T47D (cell line): ENCODE measurements around the gene TFEB.
A peak's percentile ranks its signal among the peaks of the same experiment; 100 is the strongest.
"Not testable (repeated sequence)": the region's sequence is repeated elsewhere in the genome, so short reads cannot be mapped to it uniquely, and the experiment has no call there.

ENCODE experiments used
- DNase-seq, 2 experiments: peaks; one replicate each; pipeline versions ENCODE4 v3.0.0 to v3.0.0-alpha.2; 2011 to 2012; ENCODE audit warnings: low read depth in 1 of 2, low spot score in 1 of 2
- JUND ChIP-seq: IDR thresholded peaks from 2 replicates; pipeline ENCODE4 v1.6.1; 2012; ENCODE audit warnings: low read depth
- in situ Hi-C: cut with HindIII; loops from 2 replicates; pipeline ENCODE4 v1.10.0; 2016; ENCODE audit warnings: low sequenced_read_pairs, low pct_unique_long_range_greater_than_20kb

TFEB gene

GRCh38 chr6:41774841-41775240 lies 39.4 kb upstream of the TFEB start:
- DNase-seq, result no peak
- TF ChIP-seq JUND, result no peak
- in situ Hi-C loops, result loop anchor here (25.0 kb wide), 1 partner anchor 262 kb away; no protein-coding TSS in a partner anchor

GRCh38 chr6:41771058-41771983 lies 35.9 kb upstream of the TFEB start:
- DNase-seq, result no peak
- in situ Hi-C loops, result no loop called here

GRCh38 chr6:41770381-41771057 lies 35.1 kb upstream of the TFEB start:
- in situ Hi-C loops, result no loop called here
- no peak for TF ChIP-seq JUND

More at GRCh38 chr6:41771058-41771983, 35.9 kb upstream of the TFEB start:
- TF ChIP-seq JUND, result no peak

GRCh38 chr6:41769376-41769775 lies 34.0 kb upstream of the TFEB start:
- no peak for DNase-seq
- in situ Hi-C loops, result no loop called here
- no peak for TF ChIP-seq JUND

More at GRCh38 chr6:41770381-41771057, 35.1 kb upstream of the TFEB start:
- no peak for DNase-seq

- in situ Hi-C loops, result no loop called here
- no peak for TF ChIP-seq JUND
- DNase-seq, result no peak
These were observed 33.3 kb upstream of the TFEB start for GRCh38 chr6:41768545-41769308.

GRCh38 chr6:41767112-41767833 lies 31.9 kb upstream of the TFEB start:
- DNase-seq, result peak; percentile 54 to 67
- 0 out of 2 replicates have a peak, but pooled peaks have one; percentile 57 for TF ChIP-seq JUND
- in situ Hi-C loops, result no loop called here

GRCh38 chr6:41766043-41766664 lies 30.7 kb upstream of the TFEB start:
- DNase-seq, in situ Hi-C loops: not testable (repeated sequence)

GRCh38 chr6:41763470-41763869 lies 28.1 kb upstream of the TFEB start:
- no peak for TF ChIP-seq JUND
- no peak for DNase-seq
- in situ Hi-C loops, result no loop called here

GRCh38 chr6:41759905-41760579 lies 24.6 kb upstream of the TFEB start:
- DNase-seq, result no peak
- no peak for TF ChIP-seq JUND
- in situ Hi-C loops, result no loop called here

- in situ Hi-C loops, result no loop called here
- DNase-seq, result no peak
- no peak for TF ChIP-seq JUND
These were observed 23.9 kb upstream of the TFEB start for GRCh38 chr6:41759106-41759904.
